Measurements from ENCODE around the gene FCHSD2. TPM values are rescaled to one million over a fixed set of nuclear protein-coding genes. Genes with fewer than 3 reads are reported as not detected.

The FCHSD2 gene
- total RNA-seq, 2 experiments from 2014 or later, result 40.8 to 41.7 TPM

DNA sequence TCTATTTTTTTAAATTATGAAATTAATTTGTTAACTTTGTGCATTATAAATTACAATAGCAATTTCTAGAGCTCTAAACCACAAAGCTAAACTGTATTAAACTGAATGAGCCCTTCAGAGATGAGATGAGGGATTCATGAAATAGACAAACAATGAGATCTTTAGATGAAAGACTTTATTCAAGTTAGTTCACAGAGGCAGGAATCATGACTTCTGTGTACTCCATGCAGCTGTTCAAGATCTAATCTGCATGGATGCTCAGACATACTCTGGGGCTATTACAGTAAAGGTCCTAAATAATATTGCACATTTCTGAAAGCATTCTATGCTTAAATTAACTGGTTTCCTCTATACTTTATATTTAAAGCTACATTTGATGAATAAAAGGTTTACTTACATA is 122.7 kb downstream of the FCHSD2 start:
- Mint-ChIP-seq H3K4me3 (no peak overlapping the region), H3K27me3 (no peaks in the 10 kb centered on the region), H3K9me3 (peaks cover 12% of the 10 kb centered on the region), H3K4me1 (no peaks in the 10 kb centered on the region), H3K27ac (no peak overlapping the region), H3K36me3 (ENCODE audit: low read depth) (peaks cover 12% of the 10 kb centered on the region)
- no peak for DNase-seq
- CTCF ChIA-PET, result no interaction called here
- POLR2A ChIA-PET, result no interaction called here

DNA sequence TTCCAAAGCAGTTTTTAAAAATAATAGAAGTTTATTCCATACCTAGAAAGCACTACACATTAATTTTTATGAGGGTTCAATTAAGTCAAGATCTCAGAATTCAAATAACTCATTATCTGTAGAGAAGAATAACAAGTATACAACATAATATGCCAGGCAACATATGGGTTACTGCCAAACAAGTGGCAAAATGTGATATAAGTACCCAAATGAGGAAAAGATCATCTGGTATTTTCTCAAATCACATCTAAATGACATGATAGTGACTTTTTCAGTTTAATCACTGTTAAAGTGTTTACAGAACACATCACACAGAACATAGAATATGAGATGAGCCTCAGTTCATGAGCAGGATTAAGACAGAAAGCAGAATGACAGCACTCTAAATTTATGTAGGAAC is 123.3 kb downstream of the FCHSD2 start:
- no peak for DNase-seq
- ChIA-PET CTCF (no interaction called here), POLR2A (no interaction called here)
- no peak overlapping the region for H3K27ac Mint-ChIP-seq
- peaks cover 6% of the 10 kb centered on the region for H3K36me3 Mint-ChIP-seq (ENCODE audit: low read depth)
- H3K9me3 Mint-ChIP-seq, result peaks cover 6% of the 10 kb centered on the region
- H3K4me3 Mint-ChIP-seq, result no peak overlapping the region
- no peaks in the 10 kb centered on the region for H3K4me1 Mint-ChIP-seq
- H3K27me3 Mint-ChIP-seq, result no peaks in the 10 kb centered on the region

DNA sequence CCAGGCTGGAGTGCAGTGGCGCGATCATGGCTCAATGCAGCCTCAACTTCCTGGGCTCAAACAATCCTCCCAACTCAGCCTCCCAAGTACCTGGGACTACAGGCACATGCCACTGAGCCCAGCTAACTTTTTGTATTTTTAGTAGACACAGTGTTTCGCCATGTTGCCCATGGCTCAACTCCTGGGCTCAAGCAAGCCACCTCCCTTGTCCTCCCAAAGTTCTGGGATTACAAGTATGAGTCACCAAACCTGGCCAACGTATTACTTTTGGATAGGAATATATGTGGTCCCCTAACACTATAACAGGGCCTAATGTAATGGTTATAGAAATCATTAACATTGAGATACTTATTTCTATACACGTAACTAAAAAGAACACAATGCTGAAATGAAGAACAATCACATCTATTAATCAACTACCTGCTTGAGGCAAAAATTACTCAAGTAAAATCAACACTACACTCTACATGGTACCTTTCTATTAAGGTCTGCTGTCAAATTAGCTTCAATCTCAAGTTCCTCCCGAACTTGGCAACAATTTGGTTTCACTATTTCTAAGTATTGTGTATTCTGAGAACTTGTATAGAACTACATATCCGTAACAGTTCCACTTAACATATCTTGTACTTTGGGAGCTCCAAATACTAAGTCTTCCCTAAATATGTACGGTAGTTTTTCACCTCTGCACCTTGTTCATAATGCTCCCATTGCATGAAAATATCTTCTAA is 124.9 kb downstream of the FCHSD2 start:
- H3K27me3 Mint-ChIP-seq, result no peaks in the 10 kb centered on the region
- ChIA-PET POLR2A (no interaction called here), CTCF (interaction anchor here (0.7 kb wide), 1 partner anchor 161 kb away, joined by 3 read pairs; no protein-coding TSS in a partner anchor)
- DNase-seq, result no peak
- H3K27ac Mint-ChIP-seq, result no peak overlapping the region
- H3K4me1 Mint-ChIP-seq, result no peaks in the 10 kb centered on the region
- H3K4me3 Mint-ChIP-seq, result no peak overlapping the region
- H3K36me3 Mint-ChIP-seq (ENCODE audit: low read depth), result peaks cover 3% of the 10 kb centered on the region
- H3K9me3 Mint-ChIP-seq, result peaks cover 4% of the 10 kb centered on the region

DNA sequence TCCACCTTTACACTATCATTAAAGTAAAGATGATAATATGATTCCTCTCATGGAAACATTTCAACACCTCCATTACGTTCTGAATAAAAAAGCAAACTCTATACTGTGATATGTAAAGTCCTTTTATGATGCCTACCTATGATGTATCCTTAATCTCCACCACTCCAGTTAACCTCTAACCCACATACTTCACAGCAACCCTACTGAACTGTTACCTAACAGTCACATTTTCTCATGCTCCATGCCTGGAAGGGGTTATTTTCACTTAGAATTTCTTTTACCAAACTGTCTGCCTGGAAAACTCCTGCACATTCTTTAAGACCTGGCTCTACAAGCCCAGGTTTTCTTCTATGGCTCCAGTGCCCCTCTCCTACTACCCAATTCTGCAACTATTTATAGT is 129.1 kb downstream of the FCHSD2 start:
- no peak overlapping the region for H3K4me3 Mint-ChIP-seq
- H3K27ac Mint-ChIP-seq, result no peak overlapping the region
- no peaks in the 10 kb centered on the region for H3K27me3 Mint-ChIP-seq
- CTCF ChIA-PET, result no interaction called here
- peaks cover 27% of the 10 kb centered on the region for H3K36me3 Mint-ChIP-seq (ENCODE audit: low read depth)
- H3K4me1 Mint-ChIP-seq, result no peaks in the 10 kb centered on the region
- DNase-seq, result no peak
- peaks cover 14% of the 10 kb centered on the region for H3K9me3 Mint-ChIP-seq
- POLR2A ChIA-PET, result interaction anchor here (0.8 kb wide), 1 partner anchor 31 kb away, joined by 3 read pairs; no protein-coding TSS in a partner anchor

GRCh38 chr11:73012121-73012863 is 129.8 kb downstream of the FCHSD2 start:
- Mint-ChIP-seq H3K36me3 (ENCODE audit: low read depth) (peaks cover 27% of the 10 kb centered on the region), H3K4me3 (no peak overlapping the region), H3K9me3 (peaks cover 14% of the 10 kb centered on the region), H3K4me1 (no peaks in the 10 kb centered on the region), H3K27ac (no peak overlapping the region), H3K27me3 (no peaks in the 10 kb centered on the region)
- DNase-seq, result no peak
- CTCF ChIA-PET, result no interaction called here
- POLR2A ChIA-PET, result interaction anchor here (0.8 kb wide), 1 partner anchor 30 kb away, joined by 3 read pairs; no protein-coding TSS in a partner anchor

GRCh38 chr11:73011126-73011817 is 130.8 kb downstream of the FCHSD2 start:
- CTCF ChIA-PET, result no interaction called here
- Mint-ChIP-seq H3K36me3 (ENCODE audit: low read depth) (peaks cover 31% of the 10 kb centered on the region), H3K4me1 (no peaks in the 10 kb centered on the region), H3K9me3 (peaks cover 14% of the 10 kb centered on the region), H3K27me3 (no peaks in the 10 kb centered on the region), H3K4me3 (no peak overlapping the region), H3K27ac (no peak overlapping the region)
- no peak for DNase-seq
- POLR2A ChIA-PET, result no interaction called here

DNA sequence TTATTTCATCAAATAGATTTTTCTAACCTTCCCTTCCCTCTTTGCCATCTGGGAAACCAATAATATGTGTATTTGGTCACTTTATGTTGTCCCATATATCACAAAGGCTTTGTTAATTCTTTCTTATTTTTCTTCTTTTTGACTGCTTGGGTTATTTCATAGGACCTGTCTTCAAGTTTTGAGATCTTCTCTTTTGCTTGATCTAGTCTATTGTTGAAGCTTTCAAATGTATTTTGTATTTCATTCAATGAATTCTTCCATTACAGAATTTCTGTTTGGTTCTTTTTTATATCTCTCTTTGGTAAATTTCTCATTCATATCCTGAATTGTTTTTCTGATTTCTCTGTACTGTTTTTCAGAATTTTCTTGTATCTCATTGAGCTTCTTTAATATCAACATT is 132.1 kb downstream of the FCHSD2 start:
- CTCF ChIA-PET, result no interaction called here
- Mint-ChIP-seq H3K4me3 (no peak overlapping the region), H3K27ac (no peak overlapping the region), H3K27me3 (no peaks in the 10 kb centered on the region), H3K36me3 (ENCODE audit: low read depth) (peaks cover 38% of the 10 kb centered on the region), H3K4me1 (no peaks in the 10 kb centered on the region), H3K9me3 (peaks cover 14% of the 10 kb centered on the region)
- POLR2A ChIA-PET, result no interaction called here
- DNase-seq, result no peak

- no peaks in the 10 kb centered on the region for H3K9me3 Mint-ChIP-seq
- no peak for DNase-seq
- no peaks in the 10 kb centered on the region for H3K27me3 Mint-ChIP-seq
- H3K4me3 Mint-ChIP-seq, result no peak overlapping the region
- no peaks in the 10 kb centered on the region for H3K4me1 Mint-ChIP-seq
- ChIA-PET POLR2A (no interaction called here), CTCF (no interaction called here)
- H3K36me3 Mint-ChIP-seq (ENCODE audit: low read depth), result peaks cover 27% of the 10 kb centered on the region
- H3K27ac Mint-ChIP-seq, result no peak overlapping the region
These were observed 138.0 kb downstream of the FCHSD2 start for GRCh38 chr11:73004088-73004487.

DNA sequence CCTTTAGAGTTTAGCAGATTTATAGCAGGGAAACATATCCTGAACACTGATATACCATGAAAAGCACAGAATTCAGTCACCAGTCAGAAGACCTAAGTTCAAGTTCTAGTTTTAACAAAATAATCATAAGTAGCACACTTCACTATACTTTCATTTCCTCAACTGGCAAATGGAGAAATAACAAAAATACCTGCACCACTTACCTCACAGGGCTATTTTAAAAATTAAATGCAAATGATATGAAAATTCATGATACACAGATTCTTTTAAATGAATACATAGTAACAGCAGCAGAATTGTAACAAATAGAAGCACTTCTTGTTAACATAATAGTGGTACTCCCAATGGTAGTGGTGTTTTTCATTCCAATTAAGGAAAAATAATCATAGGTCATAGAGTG is 139.0 kb downstream of the FCHSD2 start:
- Mint-ChIP-seq H3K4me1 (no peaks in the 10 kb centered on the region), H3K9me3 (no peaks in the 10 kb centered on the region), H3K36me3 (ENCODE audit: low read depth) (peaks cover 23% of the 10 kb centered on the region), H3K4me3 (no peak overlapping the region), H3K27ac (no peak overlapping the region), H3K27me3 (no peaks in the 10 kb centered on the region)
- ChIA-PET CTCF (no interaction called here), POLR2A (no interaction called here)
- DNase-seq, result no peak

DNA sequence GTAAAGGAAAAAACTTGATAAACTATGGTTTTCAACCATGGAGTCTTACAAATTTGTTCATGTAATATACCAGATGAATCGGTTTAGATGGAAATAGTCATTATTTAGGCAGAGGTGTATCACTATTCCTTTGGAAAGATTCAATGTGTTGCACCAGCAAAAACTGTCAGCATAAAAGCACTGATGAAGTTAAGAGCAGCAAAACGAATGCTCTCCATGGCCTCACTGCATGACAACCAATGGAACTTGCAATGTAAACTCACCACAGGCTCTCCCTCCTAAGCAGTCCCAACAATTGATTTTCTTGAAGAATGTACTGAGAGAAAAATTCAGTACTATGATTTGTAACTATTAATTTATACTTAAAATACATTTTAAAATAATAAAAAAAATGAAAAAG is 139.9 kb downstream of the FCHSD2 start:
- ChIA-PET CTCF (no interaction called here), POLR2A (no interaction called here)
- Mint-ChIP-seq H3K4me3 (no peak overlapping the region), H3K36me3 (ENCODE audit: low read depth) (peaks cover 23% of the 10 kb centered on the region), H3K27ac (no peak overlapping the region), H3K27me3 (no peaks in the 10 kb centered on the region), H3K9me3 (no peaks in the 10 kb centered on the region), H3K4me1 (no peaks in the 10 kb centered on the region)
- no peak for DNase-seq

GRCh38 chr11:73001615-73002014 is 140.5 kb downstream of the FCHSD2 start:
- CTCF ChIA-PET, result no interaction called here
- Mint-ChIP-seq H3K36me3 (ENCODE audit: low read depth) (peaks cover 22% of the 10 kb centered on the region), H3K27ac (no peak overlapping the region), H3K27me3 (no peaks in the 10 kb centered on the region), H3K4me1 (no peaks in the 10 kb centered on the region), H3K9me3 (no peaks in the 10 kb centered on the region), H3K4me3 (no peak overlapping the region)
- no peak for DNase-seq
- POLR2A ChIA-PET, result no interaction called here

DNA sequence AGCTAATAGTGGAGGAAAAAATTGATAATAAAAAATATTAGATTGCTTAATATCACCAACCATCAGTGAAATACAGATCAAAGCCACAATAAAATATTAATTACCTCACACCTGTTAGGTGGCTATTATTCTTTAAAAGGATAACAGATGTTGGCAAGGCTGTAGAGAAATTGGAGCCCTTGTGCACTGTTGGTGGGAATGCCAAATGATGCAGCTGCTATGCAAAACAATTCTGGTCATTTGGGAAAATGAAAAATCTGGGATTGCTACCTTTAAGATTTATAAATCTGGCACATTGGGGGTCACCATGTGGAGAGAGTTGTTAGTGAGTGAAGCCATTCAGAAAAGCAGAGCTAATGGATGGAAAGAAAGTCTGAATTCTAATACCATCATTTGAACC is 143.4 kb downstream of the FCHSD2 start:
- Mint-ChIP-seq H3K9me3 (no peaks in the 10 kb centered on the region), H3K27me3 (no peaks in the 10 kb centered on the region), H3K27ac (no peak overlapping the region), H3K4me3 (no peak overlapping the region), H3K4me1 (no peaks in the 10 kb centered on the region), H3K36me3 (ENCODE audit: low read depth) (peaks cover 7% of the 10 kb centered on the region)
- ChIA-PET CTCF (no interaction called here), POLR2A (interaction anchor here (0.7 kb wide), 1 partner anchor 108 kb away, joined by 3 read pairs; no protein-coding TSS in a partner anchor)
- no peak for DNase-seq

DNA sequence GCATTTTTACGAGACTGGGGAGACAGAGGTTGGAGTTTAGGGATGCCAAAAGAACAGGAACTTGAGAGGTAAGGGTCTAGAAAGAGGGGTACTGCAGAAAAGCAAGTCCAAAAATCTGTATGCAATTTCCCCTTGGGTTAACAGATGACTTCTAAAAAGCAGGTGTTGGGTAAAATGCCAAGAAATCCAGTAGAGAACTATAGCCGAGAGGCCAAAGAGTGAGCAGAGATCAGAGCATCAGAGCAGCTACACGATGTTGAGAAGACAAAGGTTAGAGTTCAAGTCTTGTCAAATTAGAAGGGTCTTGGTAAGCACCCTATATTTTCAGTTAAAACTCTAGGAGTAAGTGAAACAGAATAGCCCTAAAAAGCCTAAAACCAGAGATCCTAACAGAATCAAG is 145.2 kb downstream of the FCHSD2 start:
- no peaks in the 10 kb centered on the region for H3K4me1 Mint-ChIP-seq
- no peak overlapping the region for H3K4me3 Mint-ChIP-seq
- peaks cover 11% of the 10 kb centered on the region for H3K36me3 Mint-ChIP-seq (ENCODE audit: low read depth)
- H3K27ac Mint-ChIP-seq, result no peak overlapping the region
- H3K9me3 Mint-ChIP-seq, result no peaks in the 10 kb centered on the region
- DNase-seq, result no peak
- POLR2A ChIA-PET, result no interaction called here
- CTCF ChIA-PET, result no interaction called here
- H3K27me3 Mint-ChIP-seq, result no peaks in the 10 kb centered on the region
